HG02970 (cell line): Measurements from ENCODE around the gene NOXA1.

Experiments
- ATAC-seq: cut with Tn5 transposase; IDR thresholded peaks from one replicate; pipeline ENCODE4 v1.9.1; 2021; ENCODE audit warnings: mild to moderate bottlenecking, moderate library complexity, moderate number of reproducible peaks; ENCODE audit not compliant: unreplicated experiment, low FRiP score

Gene NOXA1

GRCh38 chr9:137423514-137424291 lies 510 bp downstream of the NOXA1 start:
- peak; percentile 2 for ATAC-seq

- no peak for ATAC-seq
These were observed 3.0 kb downstream of the NOXA1 start for GRCh38 chr9:137426018-137426681.

- no peak for ATAC-seq
These were observed 4.5 kb downstream of the NOXA1 start for GRCh38 chr9:137427454-137428310.

GRCh38 chr9:137428311-137428630 lies 5.1 kb downstream of the NOXA1 start:
- ATAC-seq, result no peak

GRCh38 chr9:137428841-137429545 lies 5.8 kb downstream of the NOXA1 start:
- ATAC-seq, result no peak

GRCh38 chr9:137429546-137429890 lies 6.3 kb downstream of the NOXA1 start:
- no peak for ATAC-seq

- ATAC-seq, result no peak
These were observed 7.0 kb downstream of the NOXA1 start for GRCh38 chr9:137429974-137430722.

GRCh38 chr9:137430723-137431415 lies 7.7 kb downstream of the NOXA1 start:
- no peak for ATAC-seq

- ATAC-seq, result no peak
These were observed 8.3 kb downstream of the NOXA1 start for GRCh38 chr9:137431416-137431931.

- ATAC-seq, result no peak
These were observed 9.6 kb downstream of the NOXA1 start for GRCh38 chr9:137432687-137433348.

- ATAC-seq, result no peak
These were observed 10.2 kb downstream of the NOXA1 start for GRCh38 chr9:137433349-137433915.

- ATAC-seq, result no peak
These were observed 10.8 kb downstream of the NOXA1 start for GRCh38 chr9:137433916-137434431.

GRCh38 chr9:137434498-137435380 lies 11.5 kb downstream of the NOXA1 start:
- ATAC-seq, result no peak

- no peak for ATAC-seq
These were observed 12.2 kb downstream of the NOXA1 start for GRCh38 chr9:137435381-137435891.

- ATAC-seq, result no peak
These were observed 13.0 kb downstream of the NOXA1 start for GRCh38 chr9:137435980-137436760.
